Measurements from ENCODE around the gene LRRC23.

LRRC23 gene

DNA sequence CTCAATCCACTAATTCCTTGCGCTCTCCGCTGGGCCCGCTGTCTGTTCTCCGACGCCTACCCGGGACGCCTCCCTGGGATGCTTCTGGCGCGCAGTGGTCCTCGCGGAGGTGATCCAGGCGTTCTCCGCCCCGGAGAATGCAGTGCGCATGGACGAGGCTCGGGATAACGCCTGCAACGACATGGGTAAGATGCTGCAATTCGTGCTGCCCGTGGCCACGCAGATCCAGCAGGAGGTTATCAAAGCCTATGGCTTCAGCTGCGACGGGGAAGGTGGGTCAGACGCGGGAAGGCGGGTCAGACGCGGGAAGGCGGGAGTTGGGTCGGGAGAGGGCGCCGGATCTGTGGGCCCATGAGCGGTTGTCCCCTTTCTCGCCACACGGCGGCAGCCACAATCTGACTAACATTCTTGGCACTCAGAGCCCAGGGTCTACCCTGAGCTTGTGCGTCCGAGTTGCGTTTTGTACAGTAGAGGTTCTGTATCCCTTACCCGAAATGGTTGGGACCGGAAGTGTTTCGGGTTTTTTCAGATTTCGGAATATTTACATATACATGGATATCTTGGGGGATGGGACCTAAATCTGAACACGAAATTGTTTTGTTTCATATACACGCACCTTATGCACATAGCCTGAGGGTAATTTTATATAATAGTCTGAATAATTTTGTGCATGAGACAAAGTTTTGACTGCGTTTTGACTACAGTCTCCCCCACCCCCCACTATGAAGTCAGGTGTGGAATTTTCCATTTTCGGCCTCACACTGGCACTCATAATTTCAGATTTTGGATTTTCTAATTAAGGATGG lies 40.0 kb downstream of the LRRC23 start:
- DNase-seq = peak; percentile 95

DNA sequence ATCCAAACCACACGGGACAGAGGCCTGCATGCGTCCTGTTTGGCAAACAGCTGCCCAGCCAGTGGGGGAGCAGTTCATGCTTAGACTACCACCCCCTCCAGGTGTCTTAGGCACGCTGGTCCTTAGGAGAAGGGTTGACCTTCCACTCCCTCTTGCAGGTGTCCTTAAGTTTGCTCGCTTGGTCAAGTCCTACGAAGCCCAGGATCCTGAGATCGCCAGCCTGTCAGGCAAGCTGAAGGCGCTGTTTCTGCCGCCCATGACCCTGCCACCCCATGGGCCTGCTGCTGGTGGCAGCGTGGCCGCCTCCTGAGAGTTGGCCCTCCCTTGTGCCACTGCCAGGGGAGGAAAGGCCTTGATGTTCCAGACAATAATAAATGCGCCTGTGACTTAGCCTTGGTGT lies 41.0 kb downstream of the LRRC23 start:
- DNase-seq = no peak

DNA sequence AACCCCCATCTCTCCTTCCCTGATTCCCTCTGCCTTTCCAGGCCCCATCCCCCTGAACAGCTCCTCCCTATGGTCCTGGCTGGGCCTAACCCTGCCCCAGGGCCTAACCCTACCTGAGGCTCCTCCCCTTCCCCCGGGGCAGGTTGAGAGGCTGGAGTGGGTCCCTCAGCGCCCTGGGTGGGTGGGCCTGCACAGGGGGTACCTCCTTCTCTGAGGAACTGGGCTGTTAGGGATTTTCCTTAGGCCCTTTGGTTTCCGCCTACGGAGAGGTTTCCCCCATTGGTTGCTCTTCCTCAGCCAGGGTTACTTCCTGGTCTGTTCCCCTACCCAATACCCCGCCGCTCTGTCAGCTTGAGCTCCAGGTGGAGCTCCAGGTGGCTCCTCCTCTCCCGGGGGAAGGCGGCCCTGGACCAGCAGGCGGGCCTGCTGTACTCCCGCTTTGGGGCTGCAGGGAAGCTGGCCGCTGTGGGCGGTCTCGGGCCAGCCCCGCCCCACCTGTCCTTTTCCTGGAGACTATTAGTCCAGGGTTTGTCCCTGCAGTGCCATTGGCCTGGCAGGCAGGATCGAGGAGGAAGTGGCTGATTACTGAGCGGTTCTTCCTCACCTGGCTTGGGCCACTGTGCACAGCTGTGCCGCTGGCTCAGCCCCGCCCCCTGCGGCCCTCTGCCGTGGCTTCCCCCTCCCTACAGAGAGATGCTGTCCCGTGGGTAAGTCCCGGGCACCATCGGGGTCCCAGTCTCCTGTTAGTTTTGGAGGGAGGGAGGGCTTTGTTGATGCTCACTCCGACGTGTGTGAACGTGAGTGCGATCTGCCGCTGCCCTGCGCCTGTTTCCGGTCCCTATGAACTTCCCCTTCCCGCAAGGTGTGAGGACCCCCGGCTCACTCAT lies 41.7 kb downstream of the LRRC23 start:
- DNase-seq = no peak

DNA sequence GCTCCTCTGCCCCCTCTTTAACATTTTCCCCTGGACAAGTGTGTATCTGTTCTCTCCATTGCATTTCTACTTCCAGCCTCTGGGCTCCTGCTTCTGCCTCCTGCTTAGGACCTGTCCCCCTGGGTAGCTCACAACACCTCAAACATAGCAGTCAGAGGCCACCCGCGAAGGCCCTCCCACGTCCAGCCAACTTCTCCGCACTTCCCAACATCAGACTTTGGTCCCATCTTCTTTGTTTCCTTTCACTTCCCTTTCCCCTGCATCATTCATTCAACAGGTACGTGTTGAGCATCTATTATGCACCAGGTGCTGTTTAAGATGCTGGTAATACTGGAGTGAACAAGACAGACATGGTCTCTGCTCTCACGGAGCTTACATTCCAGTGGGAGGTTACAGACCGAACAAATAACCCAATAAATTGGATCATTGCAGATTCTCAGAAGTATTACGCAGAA lies 42.3 kb downstream of the LRRC23 start:
- DNase-seq = no peak

DNA sequence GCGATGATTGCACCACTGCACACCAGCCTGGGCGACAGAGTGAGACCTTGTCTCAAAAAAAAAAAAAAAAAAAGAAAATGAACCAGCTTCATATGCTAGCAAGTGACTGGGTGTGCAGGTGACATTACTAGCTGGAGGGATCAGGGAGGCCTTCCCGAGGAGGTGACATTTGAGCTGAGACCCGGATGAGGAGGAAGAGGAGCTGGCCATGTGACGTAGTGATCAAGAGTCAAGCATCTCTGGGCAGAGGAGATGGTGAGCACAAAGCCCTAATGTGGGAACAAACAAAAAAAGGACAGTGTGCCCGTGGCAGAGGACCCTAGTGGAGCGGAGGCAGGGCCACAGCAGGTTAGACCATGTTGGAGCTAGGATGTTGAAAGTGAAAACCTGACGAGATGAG lies 43.0 kb downstream of the LRRC23 start:
- no peak for DNase-seq

DNA sequence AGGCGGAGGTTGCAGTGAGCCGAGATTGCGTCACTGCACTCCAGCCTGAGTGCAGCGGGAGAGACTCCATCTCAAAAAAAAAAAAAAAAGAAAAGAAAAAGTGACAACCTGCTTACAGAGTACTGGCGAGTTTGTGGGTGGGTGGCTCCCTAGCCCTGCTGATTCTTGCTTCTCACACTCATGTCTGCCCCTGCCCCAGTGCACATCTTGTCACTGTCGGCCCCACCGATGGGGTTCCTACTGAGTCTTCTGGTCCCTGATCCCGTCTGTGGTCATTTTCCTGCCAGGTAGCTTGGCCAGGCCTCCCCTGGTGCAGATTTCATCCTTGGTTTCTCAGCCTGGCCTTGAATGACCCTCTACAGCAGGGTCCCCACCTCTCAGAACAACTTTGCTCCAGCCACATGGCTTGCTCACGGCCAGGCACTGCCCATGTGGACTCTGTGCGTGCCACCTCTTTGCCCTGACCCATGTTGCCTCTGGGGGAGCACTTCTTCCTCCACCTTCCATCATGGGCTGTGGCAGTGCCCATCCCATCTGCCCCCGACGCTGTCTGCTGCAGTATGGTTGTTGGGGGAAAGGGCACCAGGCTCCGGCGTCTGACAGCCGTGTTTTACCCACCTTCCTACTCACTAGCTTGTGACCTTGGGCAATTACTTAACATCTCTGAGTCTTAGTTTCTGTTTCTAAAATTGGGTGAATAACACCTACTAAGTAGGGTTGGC lies 44.4 kb downstream of the LRRC23 start:
- no peak for DNase-seq

DNA sequence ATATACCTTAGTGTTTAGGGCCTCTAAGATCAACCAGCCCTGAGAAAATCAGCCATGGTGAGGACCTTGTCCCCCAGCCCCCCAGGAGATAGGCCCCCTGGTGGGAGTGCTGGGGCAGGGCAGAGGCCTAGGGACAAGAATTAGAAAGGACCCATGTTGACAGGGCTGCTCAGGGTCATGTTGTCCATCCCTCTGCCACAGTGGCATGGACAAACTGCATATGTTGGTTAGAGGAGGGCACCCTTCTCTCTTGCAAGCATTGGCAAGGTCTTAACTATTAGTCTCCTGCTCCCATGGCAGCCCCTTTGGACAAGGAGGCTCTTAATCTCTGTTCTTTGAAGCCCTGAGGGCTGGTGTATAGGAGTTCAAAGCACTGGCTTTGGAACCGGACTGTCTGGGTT lies 45.8 kb downstream of the LRRC23 start:
- no peak for DNase-seq

DNA sequence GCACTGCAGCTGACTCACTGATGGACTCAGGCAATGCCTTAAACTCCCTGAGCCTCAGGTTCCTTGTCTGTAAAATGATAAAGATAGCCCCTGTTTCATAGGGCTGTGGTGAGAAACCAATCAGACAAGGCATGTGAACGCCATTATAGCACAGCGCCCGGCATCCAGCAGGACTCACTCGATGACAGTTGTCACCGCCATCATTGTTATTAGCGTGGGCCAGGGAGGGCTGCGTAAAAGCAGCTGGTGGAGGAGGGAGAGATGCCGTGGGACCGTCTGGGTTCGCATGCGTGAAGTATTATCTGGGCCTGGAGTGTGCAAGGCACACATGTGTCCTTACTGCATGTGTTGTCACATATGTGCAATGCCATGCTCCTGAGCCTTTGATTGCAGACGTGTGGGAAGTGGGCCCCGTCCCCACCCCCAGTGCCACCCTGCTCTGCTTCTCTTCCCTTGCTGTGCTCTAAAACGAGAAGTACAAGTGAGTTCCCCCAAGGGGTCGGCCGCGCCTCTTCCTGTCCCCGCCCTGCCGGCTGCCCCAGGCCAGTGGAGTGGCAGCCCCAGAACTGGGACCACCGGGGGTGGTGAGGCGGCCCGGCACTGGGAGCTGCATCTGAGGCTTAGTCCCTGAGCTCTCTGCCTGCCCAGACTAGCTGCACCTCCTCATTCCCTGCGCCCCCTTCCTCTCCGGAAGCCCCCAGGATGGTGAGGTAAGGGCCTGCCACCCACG lies 46.4 kb downstream of the LRRC23 start, which contains the start of gene PTPN6:
TSS of gene PTPN6 (plus strand) at position 546 of the 730 bp plus-strand sequence. CDS start at position 703, 157 bp downstream.
- DNase-seq = peak; percentile 43

DNA sequence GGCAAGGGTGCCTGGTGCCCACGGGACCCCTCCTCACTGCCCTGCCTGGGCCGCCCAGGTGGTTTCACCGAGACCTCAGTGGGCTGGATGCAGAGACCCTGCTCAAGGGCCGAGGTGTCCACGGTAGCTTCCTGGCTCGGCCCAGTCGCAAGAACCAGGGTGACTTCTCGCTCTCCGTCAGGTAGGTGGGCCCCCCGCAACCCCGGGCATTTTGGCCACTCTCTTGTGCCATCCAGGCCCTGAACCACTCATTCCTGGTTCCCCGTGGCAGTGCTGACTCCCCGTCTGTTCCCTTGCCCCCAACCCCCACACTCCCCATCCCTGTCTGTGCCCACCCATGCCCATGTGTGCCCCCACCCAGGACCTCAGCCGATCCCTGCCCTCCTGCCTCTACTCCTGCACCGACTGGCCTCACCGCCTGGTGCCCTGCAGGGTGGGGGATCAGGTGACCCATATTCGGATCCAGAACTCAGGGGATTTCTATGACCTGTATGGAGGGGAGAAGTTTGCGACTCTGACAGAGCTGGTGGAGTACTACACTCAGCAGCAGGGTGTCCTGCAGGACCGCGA lies 47.0 kb downstream of the LRRC23 start:
- DNase-seq = no peak

DNA sequence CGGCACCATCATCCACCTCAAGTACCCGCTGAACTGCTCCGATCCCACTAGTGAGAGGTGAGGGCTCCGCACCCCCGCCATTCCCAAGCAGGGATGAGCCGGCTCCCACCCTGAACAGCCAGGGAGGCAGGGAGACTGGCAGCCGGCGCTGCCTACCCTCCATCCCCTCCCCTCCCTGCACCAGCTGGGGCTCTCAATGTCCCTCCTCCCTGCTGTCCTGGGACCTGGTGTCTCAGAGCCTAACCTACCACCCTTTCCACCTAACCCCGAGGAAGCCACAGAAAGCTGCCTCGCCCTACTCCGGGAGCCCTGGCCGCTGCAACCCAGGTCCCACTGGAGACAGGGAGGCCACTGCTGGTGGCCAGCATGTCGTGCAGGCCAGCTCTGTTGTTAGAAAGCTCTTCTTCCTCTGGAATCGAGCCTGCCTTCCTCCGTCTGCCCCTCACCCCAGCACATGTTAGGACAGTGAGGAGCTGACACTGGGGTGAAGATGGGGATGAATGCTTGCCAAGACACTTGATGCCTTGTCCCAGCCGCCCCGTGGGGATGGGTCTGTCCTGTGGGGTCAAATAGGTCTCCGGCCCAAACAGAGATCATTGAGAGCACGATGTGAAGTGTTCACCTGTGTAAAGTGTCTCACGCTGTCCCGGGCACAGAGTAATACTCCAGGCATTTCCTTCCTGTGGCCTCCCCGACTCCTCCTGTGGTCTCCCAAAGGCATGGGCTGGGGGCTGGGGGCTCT lies 47.7 kb downstream of the LRRC23 start:
- DNase-seq = peak; percentile 44

DNA sequence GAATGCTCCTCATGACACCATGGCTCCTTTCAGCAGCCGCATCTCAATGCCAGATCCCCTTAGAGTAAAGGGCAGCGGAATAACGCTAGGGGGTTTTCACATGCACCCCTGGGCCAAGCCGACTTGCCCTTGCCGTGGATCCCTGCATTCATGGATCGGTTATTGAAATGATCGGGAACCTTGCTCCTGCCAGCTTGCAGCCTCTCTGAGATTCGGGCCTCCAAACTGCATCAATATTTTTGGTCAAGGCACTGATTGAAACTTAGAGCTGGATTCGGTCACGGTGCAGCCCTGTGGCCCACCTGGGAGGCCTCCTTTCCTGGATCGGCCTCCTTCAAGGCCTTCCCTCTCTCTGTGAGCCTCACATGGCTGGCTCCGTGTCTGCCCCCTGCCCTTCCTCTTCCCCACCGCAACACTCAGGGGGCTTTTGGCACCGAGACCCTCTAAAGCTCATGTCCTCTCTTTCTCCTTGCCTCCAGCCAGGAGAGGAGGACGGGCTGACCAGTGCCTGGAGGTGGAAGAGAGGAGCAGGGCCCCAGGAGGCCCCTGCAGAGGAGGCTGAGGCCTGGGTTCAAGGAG lies 48.3 kb downstream of the LRRC23 start:
- no peak for DNase-seq

DNA sequence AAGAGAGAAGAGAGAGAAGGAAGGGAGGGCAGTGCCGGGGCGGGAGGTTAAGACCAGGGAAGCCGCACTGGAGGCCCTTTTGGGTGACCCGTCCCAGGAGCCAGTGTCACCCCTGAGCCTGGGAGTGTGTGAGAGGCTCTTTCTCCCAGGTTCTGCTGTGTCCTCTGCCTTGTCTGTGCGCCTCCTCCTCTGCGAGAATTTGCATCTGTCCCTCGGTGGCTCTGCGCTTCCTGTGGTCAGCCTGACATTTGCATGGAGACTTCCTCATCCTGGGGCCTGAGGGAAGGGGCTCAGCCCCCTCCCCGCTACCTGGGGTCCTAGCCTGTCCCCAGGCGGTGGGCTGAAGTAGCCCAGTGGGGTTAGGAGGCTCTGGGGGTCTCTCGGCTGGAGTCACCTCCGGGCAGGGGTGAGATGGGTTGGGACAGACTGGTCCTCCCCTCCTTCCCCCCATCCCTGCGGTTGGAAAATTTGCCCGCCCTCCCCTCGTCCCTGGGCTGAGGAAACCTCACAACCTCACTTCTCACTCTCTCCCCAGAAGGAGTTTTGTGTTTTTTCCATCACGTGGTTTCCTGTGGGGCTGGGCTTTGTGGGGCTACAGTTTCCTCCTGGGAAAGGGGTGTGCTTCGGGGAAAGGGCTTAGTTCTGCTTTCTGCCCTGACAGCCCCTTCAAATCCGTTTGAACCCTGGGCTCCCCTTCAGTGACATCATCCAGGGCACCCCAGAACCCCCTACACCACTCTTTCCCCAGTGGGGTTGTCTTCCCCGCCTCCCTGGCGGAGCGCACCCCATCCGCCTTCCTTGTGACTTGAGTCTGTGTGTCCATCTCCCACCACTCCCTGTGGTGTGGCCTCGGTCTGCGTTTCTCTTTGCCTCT lies 49.1 kb downstream of the LRRC23 start:
- peak; percentile 85 for DNase-seq

DNA sequence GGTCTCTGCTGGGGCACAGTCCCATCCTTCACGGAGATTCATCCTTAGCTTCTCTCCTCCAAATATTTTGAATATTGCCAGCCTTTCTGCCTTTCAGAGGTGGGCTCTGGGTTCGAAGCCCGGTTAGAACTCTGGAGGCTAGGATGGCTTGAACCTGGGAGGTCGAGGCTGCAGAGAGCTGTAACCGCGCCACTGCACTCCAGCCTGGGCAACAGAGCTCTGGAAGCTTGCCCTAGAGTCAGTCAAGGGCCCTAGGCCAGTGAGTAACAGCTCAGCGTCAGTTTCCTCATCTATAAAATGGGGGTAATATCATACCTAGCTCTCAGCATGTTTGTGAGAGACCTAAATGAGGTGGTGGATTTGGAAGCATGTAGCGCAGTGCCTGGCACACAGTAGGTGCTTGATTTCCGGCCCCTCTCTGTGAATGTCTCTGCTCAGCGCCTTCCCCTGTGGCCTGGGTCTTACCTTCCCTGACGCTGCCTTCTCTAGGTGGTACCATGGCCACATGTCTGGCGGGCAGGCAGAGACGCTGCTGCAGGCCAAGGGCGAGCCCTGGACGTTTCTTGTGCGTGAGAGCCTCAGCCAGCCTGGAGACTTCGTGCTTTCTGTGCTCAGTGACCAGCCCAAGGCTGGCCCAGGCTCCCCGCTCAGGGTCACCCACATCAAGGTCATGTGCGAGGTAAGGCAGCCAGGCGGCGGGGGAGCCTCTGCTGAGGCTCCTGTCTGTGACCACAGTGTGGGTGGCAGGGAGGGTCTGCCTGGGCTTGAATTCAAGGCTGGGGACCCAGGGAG lies 49.9 kb downstream of the LRRC23 start:
- no peak for DNase-seq

DNA sequence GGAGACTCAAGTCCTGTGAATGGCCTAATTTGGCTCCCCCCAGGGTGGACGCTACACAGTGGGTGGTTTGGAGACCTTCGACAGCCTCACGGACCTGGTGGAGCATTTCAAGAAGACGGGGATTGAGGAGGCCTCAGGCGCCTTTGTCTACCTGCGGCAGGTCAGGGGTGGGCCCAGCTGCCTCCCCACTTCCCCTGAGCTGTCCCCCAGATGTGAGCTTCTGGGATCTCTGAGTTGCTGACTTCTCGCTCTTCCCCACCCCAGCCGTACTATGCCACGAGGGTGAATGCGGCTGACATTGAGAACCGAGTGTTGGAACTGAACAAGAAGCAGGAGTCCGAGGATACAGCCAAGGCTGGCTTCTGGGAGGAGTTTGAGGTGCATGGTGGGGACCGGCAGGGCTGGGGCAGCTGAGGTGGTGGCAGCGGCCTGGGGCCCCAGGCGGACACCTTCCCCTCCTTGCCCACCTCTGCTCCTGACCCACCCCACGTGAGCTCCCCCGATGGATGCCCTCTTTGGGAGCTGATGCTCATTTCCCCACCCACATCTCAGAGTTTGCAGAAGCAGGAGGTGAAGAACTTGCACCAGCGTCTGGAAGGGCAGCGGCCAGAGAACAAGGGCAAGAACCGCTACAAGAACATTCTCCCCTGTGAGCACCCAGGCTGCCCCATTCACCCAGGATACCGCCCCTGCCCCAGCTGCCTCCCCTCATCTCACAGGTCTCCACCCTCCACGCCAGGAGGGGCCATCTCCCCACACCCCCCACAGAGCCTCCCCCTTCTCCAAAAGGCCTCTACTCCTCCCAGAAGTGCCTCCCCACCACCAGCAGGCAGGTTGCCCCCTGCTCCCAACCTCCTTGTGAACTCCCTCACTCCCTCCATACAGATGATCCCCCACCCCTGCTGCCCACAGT lies 50.7 kb downstream of the LRRC23 start:
- no peak for DNase-seq

DNA sequence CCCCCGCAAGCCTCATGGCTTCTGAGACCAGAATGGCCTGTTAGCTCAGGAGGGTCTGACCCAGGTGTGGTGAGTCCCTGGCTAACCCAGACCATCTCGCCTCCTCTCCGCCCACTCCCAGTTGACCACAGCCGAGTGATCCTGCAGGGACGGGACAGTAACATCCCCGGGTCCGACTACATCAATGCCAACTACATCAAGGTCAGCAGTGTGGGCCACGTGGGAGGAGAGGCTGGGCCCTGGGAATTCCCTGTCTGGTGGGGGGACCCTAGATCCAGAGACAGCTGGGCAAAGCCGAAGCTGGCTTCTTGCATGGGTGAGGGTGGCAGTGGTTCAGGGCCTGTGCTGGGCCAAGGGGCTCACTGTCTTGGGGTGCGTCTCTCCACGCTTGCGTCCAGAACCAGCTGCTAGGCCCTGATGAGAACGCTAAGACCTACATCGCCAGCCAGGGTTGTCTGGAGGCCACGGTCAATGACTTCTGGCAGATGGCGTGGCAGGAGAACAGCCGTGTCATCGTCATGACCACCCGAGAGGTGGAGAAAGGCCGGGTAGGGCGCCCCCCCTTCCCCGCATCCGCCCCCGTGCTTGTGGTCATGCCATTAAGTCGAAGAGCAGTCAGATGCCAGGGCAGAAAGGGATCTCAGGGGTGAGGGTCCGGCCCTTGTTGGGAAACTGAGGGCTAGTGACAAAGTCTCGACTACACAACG lies 51.6 kb downstream of the LRRC23 start:
- DNase-seq = no peak

DNA sequence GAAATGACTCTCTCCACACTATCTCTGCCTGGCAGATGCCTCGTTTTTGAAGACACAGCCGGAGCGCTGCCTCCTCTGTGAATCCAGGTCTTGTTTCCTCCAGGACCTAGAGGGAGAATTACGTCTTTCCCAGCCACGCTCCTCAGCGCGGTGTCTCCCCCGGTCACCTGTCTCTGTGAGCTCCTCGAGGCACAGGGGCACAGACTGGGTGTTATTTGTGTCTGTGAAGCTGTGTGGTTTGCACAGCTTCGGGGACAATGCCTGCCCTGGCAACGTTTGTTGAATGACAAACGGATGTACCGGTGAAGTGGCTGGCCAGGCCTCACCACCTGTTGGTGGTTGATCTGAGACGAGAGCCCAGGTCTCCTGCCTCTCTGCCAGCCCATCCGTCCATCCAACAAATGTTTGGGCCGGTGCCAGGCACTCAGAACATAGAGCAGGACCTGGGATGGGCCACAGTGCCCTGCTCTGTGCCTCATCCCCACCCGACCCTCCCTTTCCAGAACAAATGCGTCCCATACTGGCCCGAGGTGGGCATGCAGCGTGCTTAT lies 52.6 kb downstream of the LRRC23 start:
- DNase-seq = no peak

Data from right forelimb (tissue), 1 donor.